Suprapubic skin (tissue), 4 donors: ENCODE results near the gene HLCS. TPM values are rescaled to one million over a fixed set of nuclear protein-coding genes. Genes with fewer than 3 reads are reported as not detected.

Experiments used
- DNase-seq, 2 donors: peaks; one replicate each; pipeline ENCODE4 v3.0.0-alpha.2; 2019; ENCODE audit warnings: low spot score in 2 of 2
- H3K27ac ChIP-seq: fragments of 200-600 bp; sonication (generic); one replicate; pipeline ENCODE4 v1.5.1; 2019
- H3K27me3 ChIP-seq: fragments of 200-600 bp; sonication (generic); one replicate; pipeline ENCODE4 v1.5.1; 2019
- H3K36me3 ChIP-seq: fragments of 200-600 bp; sonication (generic); one replicate; pipeline ENCODE4 v1.5.1; 2019
- H3K4me1 ChIP-seq: fragments of 200-600 bp; sonication (generic); one replicate; pipeline ENCODE4 v1.5.1; 2019
- H3K4me3 ChIP-seq: fragments of 200-600 bp; sonication (generic); one replicate; pipeline ENCODE4 v1.5.1; 2019; ENCODE audit warnings: mild to moderate bottlenecking
- H3K9me3 ChIP-seq: fragments of 200-600 bp; sonication (generic); one replicate; pipeline ENCODE4 v1.5.1; 2019
- CTCF ChIP-seq, 2 donors: fragments of 200-600 bp in 1 of 2; fragments of 450-650 bp in 1 of 2; sonication (generic) in 1 of 2; IDR thresholded peaks; one replicate each; pipeline ENCODE4 v1.5.1; 2016 to 2019; ENCODE audit warnings: antibody characterized with exemption in 2 of 2, mild to moderate bottlenecking in 1 of 2, moderate library complexity in 1 of 2
- EP300 ChIP-seq: sonication (generic); formaldehyde crosslinking; IDR thresholded peaks from one replicate; pipeline ENCODE4 v1.6.1; 2017; ENCODE audit warnings: antibody characterized with exemption
- POLR2A ChIP-seq, 2 donors: fragments of 450-650 bp; IDR thresholded peaks; one replicate each; pipeline ENCODE4 v1.6.1; 2017; ENCODE audit warnings: antibody characterized with exemption in 2 of 2, mild to moderate bottlenecking in 2 of 2, moderate library complexity in 2 of 2
- POLR2AphosphoS5 ChIP-seq, 3 donors: sonication (generic); formaldehyde crosslinking; IDR thresholded peaks; one replicate each; pipeline ENCODE4 v1.6.1; 2017; ENCODE audit warnings: antibody characterized with exemption in 3 of 3
- WGBS: methylation state at CpG from one replicate; pipeline ENCODE4 v1.1.5; 2018; 5-methylcytosine and 5-hydroxymethylcytosine counted together
- total RNA-seq, 4 donors: library from RNA; depleted of rRNA; stranded (reverse); fragments of >200 nt; gene quantifications; one replicate each; pipeline ENCODE4 v1.1.0, GENCODE V29; 2016

Gene HLCS
- total RNA-seq, 4 donors from 2014 or later, result 8.4 to 16.1 (median 11.5) TPM

- no peaks in the 10 kb centered on the region for H3K27me3 ChIP-seq
- H3K36me3 ChIP-seq, result no peaks in the 10 kb centered on the region
- DNase-seq, result no peak
- H3K9me3 ChIP-seq, result no peaks in the 10 kb centered on the region
- 84% methylated on average over 2 of the region's 2 CpGs for WGBS
- no peak overlapping the region for H3K4me3 ChIP-seq
- H3K4me1 ChIP-seq, result peaks cover 6% of the 10 kb centered on the region
- H3K27ac ChIP-seq, result no peak overlapping the region
- TF ChIP-seq POLR2AphosphoS5 (IDR thresholded peaks at IDR 0.05) (no peak), POLR2A (IDR thresholded peaks at IDR 0.05) (no peak), EP300 (no peak), CTCF (IDR thresholded peaks at IDR 0.05) (no peak)
Measured at GRCh38 chr21:36810443-36810842, 156.0 kb downstream of the HLCS start.

DNA sequence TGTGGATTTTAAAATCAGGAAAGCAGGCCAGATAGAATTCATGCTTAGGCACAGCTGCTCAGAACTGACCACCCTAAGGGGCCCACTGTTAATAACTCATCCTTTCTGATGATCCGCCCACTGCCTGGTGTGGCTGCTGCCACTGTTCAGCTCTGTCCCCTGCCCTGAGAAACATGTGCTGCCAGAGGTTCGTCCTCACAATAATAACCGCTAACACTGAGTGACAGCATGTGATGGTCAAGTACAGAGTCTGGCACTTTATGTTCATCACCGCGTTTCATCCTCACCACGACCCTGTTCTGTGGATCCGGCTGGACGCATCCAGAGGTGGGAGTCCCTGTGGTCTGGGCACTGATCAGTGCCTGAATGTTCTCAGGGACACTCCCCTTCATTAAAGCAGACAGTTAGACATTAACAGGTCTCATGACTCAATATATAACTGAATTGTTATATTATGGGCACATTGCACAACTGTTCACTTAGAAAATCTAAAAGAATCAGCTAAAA lies 159.0 kb downstream of the HLCS start:
- no peak overlapping the region for H3K4me3 ChIP-seq
- no peak for DNase-seq
- TF ChIP-seq POLR2AphosphoS5 (IDR thresholded peaks at IDR 0.05) (no peak), CTCF (IDR thresholded peaks at IDR 0.05) (no peak), EP300 (no peak), POLR2A (IDR thresholded peaks at IDR 0.05) (no peak)
- H3K36me3 ChIP-seq, result no peaks in the 10 kb centered on the region
- H3K27ac ChIP-seq, result no peak overlapping the region
- WGBS, result 98% methylated on average over 8 of the region's 8 CpGs
- no peaks in the 10 kb centered on the region for H3K27me3 ChIP-seq
- H3K4me1 ChIP-seq, result peaks cover 6% of the 10 kb centered on the region
- H3K9me3 ChIP-seq, result no peaks in the 10 kb centered on the region

DNA sequence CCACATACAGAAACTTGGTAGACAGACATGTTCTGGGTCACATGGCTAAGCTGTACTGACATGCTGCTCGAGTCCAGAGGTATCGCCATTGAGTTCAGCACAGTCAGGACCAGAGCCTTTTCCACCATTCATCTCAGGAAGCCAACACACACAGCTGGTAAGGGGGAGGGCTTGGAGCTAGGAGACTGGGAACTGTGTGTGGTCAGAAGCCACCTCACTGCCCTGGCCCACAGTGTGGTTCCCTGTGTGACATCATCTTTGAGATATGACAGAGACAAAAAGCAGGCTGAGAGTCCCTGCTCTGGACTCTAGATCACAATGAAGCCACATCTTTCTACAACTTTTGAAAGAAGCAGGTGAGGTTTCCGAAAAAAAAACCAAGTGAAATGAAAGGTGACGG lies 160.4 kb downstream of the HLCS start:
- H3K4me3 ChIP-seq, result no peak overlapping the region
- no peak overlapping the region for H3K27ac ChIP-seq
- no peaks in the 10 kb centered on the region for H3K36me3 ChIP-seq
- TF ChIP-seq POLR2AphosphoS5 (IDR thresholded peaks at IDR 0.05) (no peak), EP300 (no peak), POLR2A (IDR thresholded peaks at IDR 0.05) (no peak), CTCF (IDR thresholded peaks at IDR 0.05) (no peak)
- no peaks in the 10 kb centered on the region for H3K4me1 ChIP-seq
- no peak for DNase-seq
- WGBS, result 94% methylated on average over 4 of the region's 4 CpGs
- no peaks in the 10 kb centered on the region for H3K9me3 ChIP-seq
- H3K27me3 ChIP-seq, result no peaks in the 10 kb centered on the region

- Histone ChIP-seq H3K4me1 (no peaks in the 10 kb centered on the region), H3K4me3 (no peak overlapping the region), H3K27me3 (no peaks in the 10 kb centered on the region), H3K36me3 (no peaks in the 10 kb centered on the region), H3K27ac (no peak overlapping the region), H3K9me3 (no peaks in the 10 kb centered on the region)
- no peak for DNase-seq
- TF ChIP-seq EP300 (no peak), POLR2AphosphoS5 (IDR thresholded peaks at IDR 0.05) (no peak), CTCF (IDR thresholded peaks at IDR 0.05) (no peak), POLR2A (IDR thresholded peaks at IDR 0.05) (no peak)
- whole genome bisulfite sequencing, result 91% methylated on average over 17 of the region's 17 CpGs
Measured at GRCh38 chr21:36804874-36805611, 161.4 kb downstream of the HLCS start.

DNA sequence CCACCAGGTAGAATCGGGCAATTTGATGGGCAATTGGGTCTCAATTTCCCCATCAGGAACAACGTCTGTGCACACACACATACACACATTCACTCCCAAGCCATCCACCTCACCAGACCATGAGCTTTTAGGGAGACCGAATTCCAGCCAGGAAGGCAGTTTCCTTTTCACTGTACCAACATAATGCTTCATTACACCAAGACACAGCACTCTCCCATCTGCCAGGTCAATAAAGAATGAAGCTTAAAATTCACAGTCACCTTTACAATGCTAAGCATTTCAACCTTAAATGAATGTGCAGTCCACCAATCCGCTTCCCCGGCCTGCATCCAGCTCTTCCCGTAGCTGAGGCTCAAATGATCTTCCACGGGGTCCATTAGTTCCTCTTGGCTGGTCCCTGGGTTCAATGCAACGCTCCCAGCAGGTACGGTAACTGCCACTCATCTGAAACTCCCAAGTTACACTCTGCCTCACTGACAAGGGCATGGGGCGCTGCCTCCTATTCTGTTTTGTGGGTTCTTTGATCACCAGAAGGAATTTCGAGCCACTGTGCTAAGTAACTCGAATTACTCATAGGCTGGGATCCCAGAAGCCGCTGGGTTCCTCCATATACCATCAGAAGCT lies 162.5 kb downstream of the HLCS start:
- H3K9me3 ChIP-seq, result peaks cover 2% of the 10 kb centered on the region
- no peak overlapping the region for H3K27ac ChIP-seq
- no peak for DNase-seq

More for the DNA sequence above, 162.5 kb downstream of the HLCS start:
- TF ChIP-seq POLR2A (IDR thresholded peaks at IDR 0.05) (no peak), CTCF (IDR thresholded peaks at IDR 0.05) (no peak), EP300 (no peak), POLR2AphosphoS5 (IDR thresholded peaks at IDR 0.05) (no peak)
- Histone ChIP-seq H3K36me3 (no peaks in the 10 kb centered on the region), H3K27me3 (no peaks in the 10 kb centered on the region), H3K4me3 (no peak overlapping the region), H3K4me1 (no peaks in the 10 kb centered on the region)
- 93% methylated on average over 13 of the region's 13 CpGs for WGBS
